Heart right ventricle (tissue), 16 donors: ENCODE measurements around the gene SRD5A3. TPM values are rescaled to one million over a fixed set of nuclear protein-coding genes. Genes with fewer than 3 reads are reported as not detected.

Experiments used
- ATAC-seq, 8 donors: fragments of 200-7000 bp; cut with Tn5 transposase; one replicate each; pipeline ENCODE4 v1.9.1; 2020; ENCODE audit warnings: mild to moderate bottlenecking in 8 of 8, moderate library complexity in 8 of 8, moderate number of reproducible peaks in 1 of 8
- DNase-seq, 2 donors: peaks; one replicate each; pipeline ENCODE4 v3.0.0-alpha.2; 2020
- H3K27ac ChIP-seq, 10 donors: fragments of 200-600 bp; sonication (generic) in 2 of 10; one replicate each; pipeline versions ENCODE4 v1.5.0 to v1.8.0; 2020 to 2022; ENCODE audit warnings: mild to moderate bottlenecking in 3 of 10
- H3K27me3 ChIP-seq, 7 donors: fragments of 200-600 bp; one replicate each; pipeline ENCODE4 v1.8.0; 2021 to 2022; ENCODE audit warnings: mild to moderate bottlenecking in 2 of 7
- H3K36me3 ChIP-seq, 9 donors: fragments of 200-600 bp; sonication (generic) in 1 of 9; one replicate each; pipeline versions ENCODE4 v1.5.0 to v1.8.0; 2020 to 2022; ENCODE audit warnings: mild to moderate bottlenecking in 2 of 9
- H3K4me1 ChIP-seq, 9 donors: fragments of 200-600 bp; sonication (generic) in 1 of 9; one replicate each; pipeline versions ENCODE4 v1.5.0 to v1.8.0; 2020 to 2022; ENCODE audit warnings: mild to moderate bottlenecking in 4 of 9
- H3K4me3 ChIP-seq, 10 donors: fragments of 200-600 bp; sonication (generic) in 2 of 10; one replicate each; pipeline versions ENCODE4 v1.5.0 to v1.8.0; 2020 to 2022; ENCODE audit warnings: mild to moderate bottlenecking in 7 of 10, moderate library complexity in 2 of 10
- H3K9me3 ChIP-seq, 11 donors: fragments of 200-600 bp in 10 of 11; sonication (generic) in 2 of 11; one replicate each; pipeline versions ENCODE4 v1.5.0 to v1.8.0; 2013 to 2022; ENCODE audit warnings: mild to moderate bottlenecking in 2 of 11, control low read depth in 1 of 11, moderate library complexity in 1 of 11
- CTCF ChIP-seq, 9 donors: fragments of 200-600 bp; sonication (generic) in 2 of 9; IDR thresholded peaks; one replicate each; pipeline versions ENCODE4 v1.5.0 to v1.8.0; 2021 to 2022; ENCODE audit warnings: antibody characterized with exemption in 9 of 9, mild to moderate bottlenecking in 5 of 9, moderate library complexity in 1 of 9
- WGBS, 2 donors: extraction: QIAGEN DNeasy Blood & Tissue Kit; methylation state at CpG; one replicate each; pipeline ENCODE4 v1.1.7; 2013; ENCODE audit warnings: inconsistent platforms in 1 of 2; 5-methylcytosine and 5-hydroxymethylcytosine counted together
- intact Hi-C, 10 donors: fragments of 100-400 bp; cut with DNase I; formaldehyde crosslinking; loops; one replicate each; pipeline versions ENCODE4 v1.11.1 to v1.14.2; 2022
- polyA plus RNA-seq, 2 donors: library from polyadenylated mRNA; stranded (reverse); fragments of 200-250 nt; gene quantifications; one replicate each; pipeline ENCODE4 v1.2.3, GENCODE V29; 2013
- total RNA-seq, 10 donors: library from RNA; stranded (reverse); fragmentation: NEBNext Ultra II Directional in 3 of 10; extraction: Animal tissue kit (Norgen Biotek cat#: 25700) in 3 of 10; gene quantifications; one replicate each; pipeline versions ENCODE4 v1.2.1 to v1.2.4, GENCODE V29; 2021 to 2023
- donor health status: Arrhythmogenic right ventricular cardiomyopathy.
- donor health status: ischemic (EF 13 %, LVEDD 7.1; RV severe dilation, severe dysfunction).
- donor health status: healthy with polysubstance abuse.
- donor health status: DM: no; HTN: yes; CAD: no.
- donor health status: DM: no; HTN: no; CAD: no.
- donor health status: ischemic (EF 25% LVEDD 6.9; RV normal size, moderate dysfunction).
- donor health status: ischemic (EF 25% LVEDD 5.7; RV mildly dilated, moderate dysfunction).
- donor health status: healthy.
- donor health status: DM: yes; HTN: yes; CAD: no.
- donor health status: Ischemic cardiomyopathy.
- donor health status: ischemic (EF 35%, LVEDD 5.7; RV mildly dilated, moderate dysfunction).
- donor health status: nonischemic (EF 11% LVEDD 7.7; RV severe dilation, severe dysfunction).
- donor health status: DM: yes; HTN: yes; CAD: no.
- donor health status: PGD.
- donor health status: ischemic (EF 29% LVEDD 5.4; RV normal size, mild dysfunction).
- donor health status: nonischemic (EF 23%, LVEDD 6.1; RV moderate dilation, normal function).

The SRD5A3 gene
- total and polyA plus RNA-seq, 12 donors = 4.4 to 14.6 (median 7.7) TPM

DNA sequence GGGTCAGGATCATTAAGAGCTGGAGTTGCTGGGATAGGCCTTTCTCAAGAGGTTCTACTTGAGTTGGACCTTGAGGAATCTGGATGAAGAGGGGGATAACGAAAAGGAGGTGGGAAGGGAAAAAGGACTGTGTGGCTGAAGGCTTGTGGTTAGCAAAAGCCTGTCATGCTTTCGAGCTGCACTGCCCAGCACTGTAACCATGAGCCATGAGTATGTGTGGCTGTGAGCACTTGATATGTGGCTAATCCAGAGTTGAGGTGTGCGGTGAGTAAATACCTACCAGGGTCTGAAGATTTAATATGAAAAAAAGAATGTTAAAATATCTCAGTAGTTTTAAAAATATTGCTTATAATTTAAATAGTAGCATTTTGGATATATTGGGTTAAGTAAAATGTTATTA lies 61.1 kb downstream of the SRD5A3 start:
- no peak for TF ChIP-seq CTCF (IDR thresholded peaks at IDR 0.05)

GRCh38 chr4:55407764-55408163 lies 61.7 kb downstream of the SRD5A3 start:
- H3K36me3 ChIP-seq = peaks cover 0 to 93% (median 5%) of the 10 kb centered on the region in 9 donors
- no peak overlapping the region for H3K4me3 ChIP-seq
- peaks cover 0 to 78% (median 32%) of the 10 kb centered on the region in 9 donors for H3K4me1 ChIP-seq
- TF ChIP-seq CTCF (IDR thresholded peaks at IDR 0.05) = no peak
- WGBS, 2 donors = 72 to 73% methylated on average over 3 of the region's 3 CpGs
- DNase-seq = no peak
- no peak overlapping the region for H3K27ac ChIP-seq
- no peaks in the 10 kb centered on the region for H3K9me3 ChIP-seq
- intact Hi-C loops = no loop called here
- ATAC-seq = peak in 2 of 8 donors; percentile 27 to 28
- no peaks in the 10 kb centered on the region for H3K27me3 ChIP-seq

More for the DNA sequence above, 61.1 kb downstream of the SRD5A3 start:
- ATAC-seq (no peak), DNase-seq (no peak)
- peaks cover 0 to 78% (median 32%) of the 10 kb centered on the region in 9 donors for H3K4me1 ChIP-seq
- intact Hi-C loops = no loop called here
- no peaks in the 10 kb centered on the region for H3K27me3 ChIP-seq
- WGBS, 2 donors = 90 to 94% methylated on average over 3 of the region's 3 CpGs
- H3K4me3 ChIP-seq = no peak overlapping the region
- H3K27ac ChIP-seq = no peak overlapping the region
- peaks cover 0 to 92% (median 5%) of the 10 kb centered on the region in 9 donors for H3K36me3 ChIP-seq
- H3K9me3 ChIP-seq = no peaks in the 10 kb centered on the region

GRCh38 chr4:55409468-55410171 lies 63.6 kb downstream of the SRD5A3 start:
- TF ChIP-seq CTCF (IDR thresholded peaks at IDR 0.05) = peak in 8 of 9 donors; percentile 13 to 64 (median 34)
- Histone ChIP-seq H3K4me3 (peak overlapping the region in 1 of 10 donors; percentile 15), H3K36me3 (peaks cover 0 to 93% (median 4%) of the 10 kb centered on the region in 9 donors), H3K9me3 (no peaks in the 10 kb centered on the region), H3K27me3 (no peaks in the 10 kb centered on the region), H3K4me1 (peaks cover 0 to 66% (median 32%) of the 10 kb centered on the region in 9 donors), H3K27ac (peak overlapping the region in 7 of 10 donors; percentile 3 to 57 (median 6))
- DNase-seq (peak in 1 of 2 donors; percentile 57), ATAC-seq (peak; percentile 53 to 85 (median 72))
- intact Hi-C loops = loop anchor here in 1 of 10 donors (5.0 kb wide), 1 partner anchor 62 kb away; the partner anchor contains the start of gene SRD5A3
- 34 to 44% methylated on average over 10 of the region's 10 CpGs for WGBS, 2 donors

DNA sequence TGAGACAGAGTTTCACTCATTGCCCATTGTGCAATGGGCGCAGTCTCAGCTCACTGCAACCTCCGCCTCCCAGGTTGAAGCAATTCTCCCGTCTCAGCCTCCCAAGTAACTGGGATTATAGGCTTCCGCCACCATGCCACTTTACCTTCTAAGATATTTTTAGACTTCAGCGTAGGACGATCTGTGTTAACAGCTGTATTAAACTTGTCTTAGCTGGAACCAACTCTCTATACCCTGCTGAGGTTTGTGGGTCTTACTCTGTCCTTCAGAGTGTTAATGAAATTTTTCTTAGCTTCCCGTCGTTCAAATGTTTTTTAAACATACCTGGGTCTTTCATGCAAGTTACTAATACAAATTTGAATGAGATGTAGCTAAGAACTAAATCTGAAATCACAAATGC lies 64.4 kb downstream of the SRD5A3 start:
- WGBS, 2 donors = 78 to 83% methylated on average over 8 of the region's 8 CpGs
- no peak overlapping the region for H3K4me3 ChIP-seq
- H3K27ac ChIP-seq = peak overlapping the region in 1 of 10 donors; percentile 57
- intact Hi-C loops = loop anchor here in 1 of 10 donors (5.0 kb wide), 1 partner anchor 63 kb away; the partner anchor contains the start of gene SRD5A3
- H3K4me1 ChIP-seq = peaks cover 0 to 58% (median 32%) of the 10 kb centered on the region in 9 donors
- no peaks in the 10 kb centered on the region for H3K9me3 ChIP-seq
- no peak for TF ChIP-seq CTCF (IDR thresholded peaks at IDR 0.05)
- DNase-seq (no peak), ATAC-seq (peak in 1 of 8 donors; percentile 28)
- H3K36me3 ChIP-seq = peaks cover 0 to 93% (median 8%) of the 10 kb centered on the region in 9 donors
- H3K27me3 ChIP-seq = no peaks in the 10 kb centered on the region
